OCI-LY7 (cell line): ENCODE data around the gene PSTPIP2. TPM values are rescaled to one million over a fixed set of nuclear protein-coding genes. Genes with fewer than 3 reads are reported as not detected.

ENCODE experiments used
- BruUV-seq: library from RNA; stranded (reverse); fragments of 400-500 nt; replicated peaks from 2 replicates; lab custom pipeline; 2021; lab: Mats Ljungman, UMichigan
- CTCF ChIA-PET: fragments of 300-600 bp; sonication (Branson Sonifier 250); formaldehyde crosslinking; loops from one replicate; lab custom pipeline; 2022; ENCODE audit warnings: antibody characterized with exemption; ENCODE audit not compliant: unreplicated experiment; lab: Charles Lee
- POLR2A ChIA-PET: fragments of 300-600 bp; sonication (Branson Sonifier 250); formaldehyde crosslinking; loops from one replicate; lab custom pipeline; 2022; ENCODE audit warnings: antibody characterized with exemption; lab: Charles Lee
- DNase-seq: peaks from one replicate; pipeline ENCODE4 v3.0.0-alpha.2; 2015; ENCODE audit warnings: low spot score
- H2AFZ ChIP-seq: fragments of 200-600 bp; sonication (generic), shearing (Covaris generic); 2 replicates; pipeline ENCODE4 v1.6.1; 2014; ENCODE audit warnings: mild to moderate bottlenecking, antibody characterized with exemption, low read length, moderate library complexity
- H3K27ac ChIP-seq: fragments of 200-600 bp; sonication (generic); 2 replicates; pipeline ENCODE4 v1.5.1; 2014; ENCODE audit warnings: mixed run types, low read depth, mild to moderate bottlenecking, moderate library complexity, low read length, inconsistent platforms; ENCODE audit not compliant: poor library complexity, severe bottlenecking
- H3K36me3 ChIP-seq: fragments of 200-600 bp; sonication (generic); 2 replicates; pipeline ENCODE4 v1.6.1; 2014; ENCODE audit warnings: mild to moderate bottlenecking, antibody characterized with exemption, low read length, moderate library complexity, mixed read lengths; ENCODE audit not compliant: insufficient read depth
- H3K4me1 ChIP-seq: fragments of 200-600 bp; sonication (generic); 2 replicates; pipeline ENCODE4 v1.5.1; 2014; ENCODE audit warnings: mild to moderate bottlenecking, low read length; ENCODE audit not compliant: insufficient read depth, poor library complexity, severe bottlenecking
- H3K4me2 ChIP-seq: fragments of 200-600 bp; sonication (generic); 2 replicates; pipeline ENCODE4 v1.6.1; 2014; ENCODE audit warnings: mild to moderate bottlenecking, low read length
- H3K4me3 ChIP-seq: fragments of 200-600 bp; sonication (generic); 2 replicates; pipeline ENCODE4 v1.5.1; 2014; ENCODE audit warnings: mild to moderate bottlenecking, low read depth, low read length; ENCODE audit not compliant: poor library complexity, severe bottlenecking
- H3K79me2 ChIP-seq: fragments of 200-600 bp; sonication (generic); 2 replicates; pipeline ENCODE4 v1.6.1; 2016; ENCODE audit warnings: low read depth, mild to moderate bottlenecking, low read length, moderate library complexity, mixed read lengths; ENCODE audit not compliant: insufficient read depth
- H3K9me2 ChIP-seq: fragments of 200-600 bp; sonication (generic); 2 replicates; pipeline ENCODE4 v1.6.1; 2016; ENCODE audit warnings: mild to moderate bottlenecking, low read length, mixed read lengths; ENCODE audit not compliant: insufficient read depth
- H3K9me3 ChIP-seq: fragments of 200-600 bp; sonication (generic); 2 replicates; pipeline ENCODE4 v1.6.1; 2014; ENCODE audit warnings: mild to moderate bottlenecking, mixed run types, low read length, mixed read lengths
- H4K20me1 ChIP-seq: fragments of 200-600 bp; sonication (generic); 2 replicates; pipeline ENCODE4 v1.6.1; 2014; ENCODE audit warnings: mild to moderate bottlenecking, antibody characterized with exemption, low read length, moderate library complexity, mixed read lengths; ENCODE audit not compliant: insufficient read depth
- EZH2phosphoT487 ChIP-seq: fragments of 200-600 bp; sonication (generic); IDR thresholded peaks from 2 replicates; pipeline ENCODE4 v1.6.1; 2018; ENCODE audit warnings: low read depth, borderline replicate concordance, mild to moderate bottlenecking, mixed run types, antibody characterized with exemption, low read length, moderate library complexity, mixed read lengths
- intact Hi-C: fragments of 100-400 bp; cut with micrococcal nuclease; formaldehyde crosslinking; loops from one replicate; pipeline ENCODE4 v1.10.0; 2022; ENCODE audit not compliant: unreplicated experiment
- total RNA-seq, 2 experiments: library from RNA; depleted of rRNA in 1 of 2; stranded (reverse); fragments of >200 nt in 1 of 2; shearing (Covaris generic) in 1 of 2; gene quantifications; 2 replicates each; pipeline ENCODE4 v1.2.3, GENCODE V29; 2014 to 2022
- TF ChIP-seq, protein P1 (sequence below): fragments of 200-600 bp; sonication (generic); conservative IDR thresholded peaks from 2 replicates; pipeline ENCODE4 v1.5.1; 2014; ENCODE audit warnings: mild to moderate bottlenecking, antibody characterized with exemption, low read length, moderate library complexity, mixed read lengths

The PSTPIP2 gene
- total RNA-seq, 2 experiments from 2014 or later, result not detected

- intact Hi-C loops, result no loop called here
- Histone ChIP-seq H4K20me1 (no peaks in the 10 kb centered on the region), H3K4me3 (no peak overlapping the region), H3K36me3 (peaks cover 38% of the 10 kb centered on the region), H3K4me1 (no peaks in the 10 kb centered on the region), H3K4me2 (no peak overlapping the region), H3K79me2 (peaks cover under 1% of the 10 kb centered on the region; the same call in 1 of the 2 replicates), H3K27ac (no peak overlapping the region), H3K9me3 (no peaks in the 10 kb centered on the region), H3K9me2 (no peaks in the 10 kb centered on the region), H2AFZ (no peak overlapping the region)
- ChIA-PET POLR2A (interaction anchor here (0.6 to 0.7 kb wide), 2 partner anchors 30 to 65 kb away, joined by 5 to 8 read pairs; no protein-coding TSS in a partner anchor), CTCF (no interaction called here)
- TF ChIP-seq EZH2phosphoT487, result no peak
- DNase-seq, result no peak
- no TSS peak for BruUV-seq
These were observed 38.3 kb upstream of the PSTPIP2 start for GRCh38 chr18:46110406-46110805.

- Histone ChIP-seq H3K27ac (no peak overlapping the region), H3K4me3 (no peak overlapping the region), H3K4me1 (no peaks in the 10 kb centered on the region), H4K20me1 (no peaks in the 10 kb centered on the region), H3K9me2 (no peaks in the 10 kb centered on the region), H3K79me2 (peaks cover 9% of the 10 kb centered on the region; the same call in 1 of the 2 replicates), H3K4me2 (no peak overlapping the region), H3K36me3 (peaks cover 28% of the 10 kb centered on the region), H2AFZ (no peak overlapping the region), H3K9me3 (no peaks in the 10 kb centered on the region)
- DNase-seq, result no peak
- no peak for TF ChIP-seq EZH2phosphoT487
- TF ChIP-seq, protein P1, sequence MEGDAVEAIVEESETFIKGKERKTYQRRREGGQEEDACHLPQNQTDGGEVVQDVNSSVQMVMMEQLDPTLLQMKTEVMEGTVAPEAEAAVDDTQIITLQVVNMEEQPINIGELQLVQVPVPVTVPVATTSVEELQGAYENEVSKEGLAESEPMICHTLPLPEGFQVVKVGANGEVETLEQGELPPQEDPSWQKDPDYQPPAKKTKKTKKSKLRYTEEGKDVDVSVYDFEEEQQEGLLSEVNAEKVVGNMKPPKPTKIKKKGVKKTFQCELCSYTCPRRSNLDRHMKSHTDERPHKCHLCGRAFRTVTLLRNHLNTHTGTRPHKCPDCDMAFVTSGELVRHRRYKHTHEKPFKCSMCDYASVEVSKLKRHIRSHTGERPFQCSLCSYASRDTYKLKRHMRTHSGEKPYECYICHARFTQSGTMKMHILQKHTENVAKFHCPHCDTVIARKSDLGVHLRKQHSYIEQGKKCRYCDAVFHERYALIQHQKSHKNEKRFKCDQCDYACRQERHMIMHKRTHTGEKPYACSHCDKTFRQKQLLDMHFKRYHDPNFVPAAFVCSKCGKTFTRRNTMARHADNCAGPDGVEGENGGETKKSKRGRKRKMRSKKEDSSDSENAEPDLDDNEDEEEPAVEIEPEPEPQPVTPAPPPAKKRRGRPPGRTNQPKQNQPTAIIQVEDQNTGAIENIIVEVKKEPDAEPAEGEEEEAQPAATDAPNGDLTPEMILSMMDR, result no peak
- POLR2A ChIA-PET, result interaction anchor here (0.6 to 0.7 kb wide), 3 partner anchors 66 to 142 kb away, joined by 3 to 8 read pairs (median 4); no protein-coding TSS in a partner anchor
- intact Hi-C loops, result loop anchor here (10.0 kb wide), 1 partner anchor 65 kb away; a partner anchor contains a TSS
- CTCF ChIA-PET, result no interaction called here
- no TSS peak for BruUV-seq
These were observed 37.3 kb upstream of the PSTPIP2 start for GRCh38 chr18:46109386-46109785.

- Histone ChIP-seq H4K20me1 (no peaks in the 10 kb centered on the region), H3K4me2 (peak within 1 kb of the TSS; percentile 88), H3K4me1 (peaks cover under 1% of the 10 kb centered on the region), H3K79me2 (peaks cover 9% of the 10 kb centered on the region; the same call in 1 of the 2 replicates), H3K9me3 (no peaks in the 10 kb centered on the region), H3K36me3 (peaks cover 10% of the 10 kb centered on the region; the same call in 1 of the 2 replicates), H2AFZ (peak within 1 kb of the TSS; percentile 78), H3K9me2 (no peaks in the 10 kb centered on the region), H3K27ac (peak within 1 kb of the TSS; percentile 36), H3K4me3 (peak within 1 kb of the TSS; percentile 93)
- TSS peak; percentile 41 for BruUV-seq
- intact Hi-C loops, result loop anchor here (10.0 kb wide), 1 partner anchor 70 kb away; a partner anchor contains a TSS
- CTCF ChIA-PET, result no interaction called here
- POLR2A ChIA-PET, result interaction anchor here (0.6 kb wide), 1 partner anchor 583 kb away, joined by 3 read pairs; no protein-coding TSS in a partner anchor
- TF ChIP-seq, protein P1, result no peak
- TF ChIP-seq EZH2phosphoT487, result no peak
- peak; percentile 79 for DNase-seq
These were observed 32.3 kb upstream of the PSTPIP2 start, which contains the start of gene HAUS1 for GRCh38 chr18:46104128-46104911. HAUS1 (plus strand) TSS chr18:46104385; CDS start chr18:46104412, 27 bp downstream.
